ENCODE measurements around the gene PHC2.

The PHC2 gene, protein sequence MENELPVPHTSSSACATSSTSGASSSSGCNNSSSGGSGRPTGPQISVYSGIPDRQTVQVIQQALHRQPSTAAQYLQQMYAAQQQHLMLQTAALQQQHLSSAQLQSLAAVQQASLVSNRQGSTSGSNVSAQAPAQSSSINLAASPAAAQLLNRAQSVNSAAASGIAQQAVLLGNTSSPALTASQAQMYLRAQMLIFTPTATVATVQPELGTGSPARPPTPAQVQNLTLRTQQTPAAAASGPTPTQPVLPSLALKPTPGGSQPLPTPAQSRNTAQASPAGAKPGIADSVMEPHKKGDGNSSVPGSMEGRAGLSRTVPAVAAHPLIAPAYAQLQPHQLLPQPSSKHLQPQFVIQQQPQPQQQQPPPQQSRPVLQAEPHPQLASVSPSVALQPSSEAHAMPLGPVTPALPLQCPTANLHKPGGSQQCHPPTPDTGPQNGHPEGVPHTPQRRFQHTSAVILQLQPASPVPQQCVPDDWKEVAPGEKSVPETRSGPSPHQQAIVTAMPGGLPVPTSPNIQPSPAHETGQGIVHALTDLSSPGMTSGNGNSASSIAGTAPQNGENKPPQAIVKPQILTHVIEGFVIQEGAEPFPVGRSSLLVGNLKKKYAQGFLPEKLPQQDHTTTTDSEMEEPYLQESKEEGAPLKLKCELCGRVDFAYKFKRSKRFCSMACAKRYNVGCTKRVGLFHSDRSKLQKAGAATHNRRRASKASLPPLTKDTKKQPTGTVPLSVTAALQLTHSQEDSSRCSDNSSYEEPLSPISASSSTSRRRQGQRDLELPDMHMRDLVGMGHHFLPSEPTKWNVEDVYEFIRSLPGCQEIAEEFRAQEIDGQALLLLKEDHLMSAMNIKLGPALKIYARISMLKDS

DNA sequence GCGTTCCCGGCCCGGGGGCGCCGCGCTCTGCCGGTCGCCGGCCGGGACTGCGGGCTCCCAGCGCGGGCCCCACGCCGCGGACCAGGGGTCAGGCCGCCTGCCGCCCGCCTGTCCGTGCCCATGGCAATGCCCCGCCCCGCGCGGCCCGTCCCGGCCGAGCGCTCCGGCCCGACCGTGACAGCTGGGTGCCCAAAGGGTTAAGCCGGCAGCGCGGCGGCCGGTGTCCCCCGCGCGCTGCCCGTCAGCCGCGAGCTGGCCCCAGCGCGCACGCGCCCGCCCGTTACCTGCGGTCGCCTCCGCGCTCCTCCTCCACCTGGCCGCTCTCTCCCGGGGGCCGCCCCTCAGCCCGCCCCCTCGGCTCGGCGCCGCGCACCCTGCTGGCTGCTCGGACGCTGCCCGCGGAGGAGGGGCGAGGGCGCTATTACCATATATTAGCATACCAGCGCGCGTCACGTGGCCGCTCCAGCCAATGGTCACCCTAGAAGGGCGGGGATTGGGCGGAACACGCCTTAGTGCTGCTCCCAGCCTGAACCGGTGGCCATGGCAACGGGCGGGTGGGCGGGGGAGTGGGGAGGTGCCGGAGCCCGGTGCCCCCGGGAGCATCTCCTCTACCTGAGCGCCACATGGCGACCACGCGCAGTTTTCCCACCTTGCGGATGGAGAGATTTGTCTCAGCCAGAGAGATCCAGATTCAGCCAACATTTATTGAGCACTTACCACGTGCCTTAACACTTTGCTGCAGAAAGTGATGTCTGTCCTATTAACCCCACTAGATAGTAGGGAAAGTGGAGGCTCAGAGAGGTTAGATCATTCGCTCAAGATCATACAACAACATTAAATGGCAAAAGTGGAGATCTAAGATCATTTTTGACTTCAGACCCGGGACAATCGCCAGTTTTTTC, at the start of gene PHC2:
TSS of gene PHC2 (minus strand) at position 404 of the 902 bp plus-strand sequence. CDS start 55,556 bp downstream, outside the sequence.
- peak; percentile 96 for DNase-seq

DNA sequence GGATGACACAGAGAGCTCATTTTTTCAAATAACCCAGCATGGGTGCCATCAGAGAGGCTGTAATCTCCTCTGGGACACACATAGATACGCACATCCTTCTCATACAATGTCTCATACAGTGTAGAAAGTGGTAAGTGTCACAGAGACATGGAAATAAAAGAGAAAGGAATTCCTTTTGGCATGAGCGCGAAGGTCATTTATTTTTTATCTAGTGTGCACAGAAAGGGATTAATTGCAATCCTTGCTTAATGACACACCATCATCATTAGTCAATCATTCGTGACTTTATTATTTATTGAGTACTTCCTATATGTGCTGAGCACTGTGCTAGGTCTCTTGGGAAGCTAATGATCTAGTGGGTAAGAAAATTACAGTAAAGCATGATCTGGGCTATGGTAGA, 46.6 kb upstream of the PHC2 start:
- DNase-seq = no peak

DNA sequence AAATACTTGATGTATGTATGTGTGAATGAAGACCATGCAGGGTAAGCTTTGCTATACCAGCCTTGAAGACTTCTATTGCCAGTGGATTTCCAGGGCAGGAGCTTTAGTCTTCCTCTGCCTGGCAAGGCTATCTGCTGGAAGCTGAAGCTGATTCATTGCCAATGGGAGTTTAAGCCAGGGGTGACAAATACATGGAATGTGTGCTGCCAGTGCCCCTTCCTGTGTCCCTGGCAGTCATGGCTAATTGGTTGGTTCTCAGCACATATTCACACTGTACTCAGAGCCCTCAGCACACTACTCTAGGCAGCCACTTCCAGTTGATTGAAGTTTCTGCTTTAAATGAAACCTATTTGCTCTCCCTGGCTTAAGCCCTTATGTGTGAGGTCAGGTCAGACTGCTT, 43.0 kb upstream of the PHC2 start:
- no peak for DNase-seq

DNA sequence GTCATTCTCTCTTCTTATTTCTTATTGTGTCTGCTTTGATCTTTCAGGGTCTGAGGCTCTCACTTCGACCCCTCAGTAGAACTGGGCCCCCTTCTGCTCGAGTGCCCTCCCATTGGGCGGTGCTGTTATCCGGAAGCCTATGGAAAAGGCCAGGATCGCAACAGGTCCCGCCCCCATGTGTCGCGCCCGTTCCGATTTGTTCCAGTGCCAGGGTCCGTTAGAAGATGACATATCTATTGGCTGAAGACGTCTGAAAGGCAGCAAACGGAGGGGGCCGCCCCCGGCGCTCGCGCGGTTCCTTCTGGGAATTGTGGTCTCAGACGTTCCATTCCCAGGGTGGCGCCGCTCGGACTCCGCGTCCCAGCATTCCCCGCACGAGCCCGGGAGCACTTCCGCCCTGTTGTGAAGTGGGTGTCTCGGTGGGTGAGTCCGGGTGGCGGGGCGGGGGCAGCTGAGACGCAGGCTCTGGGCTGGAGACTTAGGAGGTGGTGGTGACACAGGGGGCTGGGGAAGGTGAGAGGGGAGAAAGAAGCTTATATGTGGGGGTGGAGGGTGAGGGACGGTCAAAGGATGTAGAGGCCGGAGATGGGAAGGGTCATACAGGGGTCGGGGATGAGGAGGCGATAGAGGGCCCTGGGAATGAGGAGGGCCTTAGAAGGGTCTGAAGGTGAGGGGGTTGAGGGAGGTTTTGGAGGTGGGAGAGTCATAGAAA, 41.5 kb upstream of the PHC2 start, which contains the start of gene ZSCAN20:
TSS of gene ZSCAN20 (plus strand) at position 377 of the 712 bp plus-strand sequence. CDS start 6,644 bp downstream, outside the sequence.
- DNase-seq = peak; percentile 99

DNA sequence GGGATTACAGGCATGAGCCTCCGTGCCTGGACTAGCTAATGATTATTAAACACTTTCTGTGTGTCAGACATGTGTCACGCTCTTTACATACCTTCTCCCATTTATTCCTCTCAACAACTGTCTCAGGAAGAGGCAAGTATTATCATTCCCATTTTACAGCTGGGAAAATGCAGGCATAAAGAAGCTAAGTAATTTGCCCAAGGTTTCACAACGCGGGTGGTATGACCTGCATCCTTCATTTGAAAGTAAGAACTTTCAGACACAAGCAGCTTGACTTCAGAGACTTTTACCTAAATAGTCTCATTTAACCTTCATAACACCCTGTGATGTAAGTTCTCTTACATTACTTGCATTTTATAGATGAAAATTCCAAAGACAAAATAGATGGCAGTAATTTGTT, 40.5 kb upstream of the PHC2 start:
- no peak for DNase-seq

DNA sequence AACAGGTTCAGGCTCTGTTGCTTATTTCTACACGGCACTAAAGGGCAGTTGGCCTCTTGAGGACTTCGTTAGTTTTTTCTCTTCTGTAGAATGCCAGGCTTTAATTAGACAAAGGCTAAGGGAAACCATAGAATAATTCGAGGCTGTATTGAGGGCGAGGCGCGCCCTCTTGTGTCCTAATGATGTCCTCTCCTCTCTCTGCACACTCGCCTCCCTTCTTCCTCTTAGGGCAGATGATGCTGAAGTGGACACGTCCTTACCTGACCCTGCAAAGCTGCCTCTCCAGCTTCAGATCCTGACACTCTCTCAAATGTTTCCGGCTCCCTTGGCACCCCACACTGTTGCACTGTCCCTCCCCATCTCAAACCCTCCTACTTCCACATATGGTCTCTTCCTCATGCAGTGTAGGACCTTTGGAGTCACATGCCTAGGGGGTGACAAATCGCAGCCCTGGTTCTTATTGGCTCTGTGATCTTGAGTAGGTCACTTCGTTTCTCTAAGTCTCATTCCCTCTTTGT, 39.7 kb upstream of the PHC2 start:
- peak; percentile 86 for DNase-seq

DNA sequence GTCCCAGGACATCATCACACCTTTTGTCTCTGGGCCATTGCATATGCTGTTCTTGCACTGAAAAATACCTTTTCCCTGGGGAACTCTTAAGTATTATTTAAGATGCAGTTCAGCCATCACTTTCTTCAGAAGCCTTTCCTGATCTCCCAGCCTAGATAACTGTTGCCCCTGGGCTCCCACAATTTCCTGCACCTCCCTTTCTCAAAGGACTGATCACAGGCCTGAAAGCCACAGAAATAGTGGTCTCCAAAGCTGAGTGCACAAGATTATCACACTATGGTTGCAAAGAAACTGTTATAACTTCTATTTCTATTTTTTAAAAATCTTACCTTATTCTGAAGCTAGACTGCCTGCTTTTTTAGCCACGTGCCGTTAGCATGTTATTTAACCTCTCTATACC, 38.8 kb upstream of the PHC2 start:
- DNase-seq = no peak

DNA sequence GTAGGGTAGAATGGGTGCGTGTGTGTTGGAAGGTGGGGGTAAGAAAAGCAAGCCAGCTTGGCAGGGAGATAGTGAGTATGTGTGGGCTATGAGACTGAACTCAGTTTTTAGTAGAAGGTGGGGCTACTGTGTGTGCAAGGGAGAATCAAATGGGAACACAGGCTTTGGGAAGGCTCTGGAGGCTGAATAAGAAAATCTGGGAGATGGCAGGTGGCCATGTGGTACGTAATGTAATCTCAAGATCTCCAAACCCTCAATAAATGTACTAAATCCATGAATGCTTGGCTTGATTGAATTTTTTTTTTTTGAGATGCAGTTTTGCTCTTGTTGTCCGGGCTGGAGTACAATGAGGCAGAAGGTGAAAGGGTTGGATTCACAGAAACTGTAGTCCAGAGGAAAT, 38.1 kb upstream of the PHC2 start:
- DNase-seq = no peak

DNA sequence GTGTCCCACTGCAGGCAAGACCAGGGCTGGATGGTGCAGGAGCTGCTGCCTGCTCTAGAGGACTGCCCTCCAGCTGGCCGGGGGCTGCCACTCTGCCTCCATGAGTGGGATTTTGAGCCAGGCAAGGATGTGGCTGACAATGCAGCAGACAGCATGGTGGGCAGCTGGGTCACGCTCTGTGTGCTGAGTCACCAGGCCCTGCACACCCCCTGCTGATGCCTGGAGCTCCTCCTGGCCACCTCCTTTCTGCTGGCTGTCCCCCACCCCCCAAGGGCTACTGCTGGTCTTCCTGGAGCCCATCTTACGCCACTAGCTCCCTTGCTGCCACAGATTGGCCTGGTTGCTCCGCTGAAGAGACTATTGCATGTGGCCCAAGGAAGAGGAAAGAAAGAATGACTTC, 37.6 kb upstream of the PHC2 start:
- no peak for DNase-seq

DNA sequence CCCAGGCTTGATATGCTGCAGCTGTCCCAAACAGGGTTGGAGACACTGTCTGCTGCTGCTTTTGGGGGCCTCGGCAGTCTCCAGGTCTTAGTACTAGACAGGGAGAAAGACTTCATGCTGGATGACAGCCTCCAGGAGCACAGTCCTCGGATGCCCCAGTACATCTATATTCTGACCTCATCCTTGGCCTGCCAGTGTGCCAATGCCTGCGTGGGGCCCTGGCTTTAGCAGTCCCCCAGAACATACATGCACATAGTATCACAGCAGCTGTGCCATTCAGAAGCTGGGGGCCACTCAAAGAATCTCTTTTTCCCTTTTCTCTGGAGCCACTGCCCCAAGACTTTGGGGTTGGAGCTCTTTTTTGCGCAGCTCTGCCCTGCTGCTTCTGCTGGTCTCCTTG, 37.1 kb upstream of the PHC2 start:
- DNase-seq = no peak

DNA sequence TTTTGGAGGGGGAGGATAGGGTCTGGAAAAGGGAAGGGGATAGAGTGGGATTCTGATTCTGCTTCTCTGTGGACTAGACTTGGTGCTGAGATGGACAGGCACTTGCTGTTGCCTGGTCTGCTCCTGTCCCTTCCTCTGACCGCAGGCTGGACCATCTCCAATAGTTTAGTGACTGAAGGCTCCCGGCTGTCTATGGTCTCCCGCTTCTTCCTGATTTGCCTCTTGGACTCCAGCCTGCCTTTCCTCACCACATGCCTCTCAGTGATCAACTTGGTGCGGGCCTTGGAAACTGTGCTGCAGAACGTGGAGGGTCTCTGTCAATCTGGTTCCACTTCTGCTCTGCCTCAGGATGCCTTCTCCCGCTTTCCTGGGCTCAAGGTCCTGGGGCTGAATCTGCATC, 35.3 kb upstream of the PHC2 start:
- no peak for DNase-seq

DNA sequence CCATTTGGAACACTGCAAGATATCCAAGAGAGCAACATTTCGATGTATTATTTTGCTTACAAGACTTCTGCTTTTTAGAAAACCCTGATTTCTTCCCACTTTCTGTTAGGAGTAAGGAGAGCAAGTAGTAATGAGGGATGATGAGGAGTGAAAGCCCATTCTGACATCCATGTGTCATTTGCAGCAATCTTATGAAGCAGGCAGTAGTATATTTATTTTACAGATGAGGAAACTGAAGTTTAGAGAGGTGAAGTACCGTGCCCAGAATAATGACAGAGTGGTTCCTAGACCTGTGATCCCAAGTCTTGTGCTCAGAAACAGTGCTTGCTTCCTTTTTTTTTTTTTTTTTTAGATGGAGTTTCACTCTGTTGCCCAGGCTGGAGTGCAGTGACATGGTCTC, 34.4 kb upstream of the PHC2 start:
- no peak for DNase-seq

DNA sequence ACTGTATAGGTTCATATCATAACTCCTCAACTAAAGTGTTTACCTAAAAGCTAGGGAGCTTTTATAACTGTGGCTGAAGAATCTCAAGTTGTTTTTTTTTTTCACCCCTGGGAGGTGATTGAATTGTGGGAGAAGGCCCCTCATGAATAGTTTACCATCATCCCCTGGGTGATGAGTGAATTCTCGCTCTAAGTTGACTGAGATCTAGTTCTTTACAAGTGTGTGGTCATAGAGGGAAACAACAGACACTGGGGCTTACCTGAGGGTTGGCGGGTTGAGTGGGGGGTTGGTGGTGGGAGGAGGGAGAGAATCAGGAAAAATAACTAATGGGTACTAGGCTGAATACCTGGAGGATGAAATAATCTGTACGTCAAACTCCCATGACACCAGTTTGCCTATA, 33.7 kb upstream of the PHC2 start:
- no peak for DNase-seq

DNA sequence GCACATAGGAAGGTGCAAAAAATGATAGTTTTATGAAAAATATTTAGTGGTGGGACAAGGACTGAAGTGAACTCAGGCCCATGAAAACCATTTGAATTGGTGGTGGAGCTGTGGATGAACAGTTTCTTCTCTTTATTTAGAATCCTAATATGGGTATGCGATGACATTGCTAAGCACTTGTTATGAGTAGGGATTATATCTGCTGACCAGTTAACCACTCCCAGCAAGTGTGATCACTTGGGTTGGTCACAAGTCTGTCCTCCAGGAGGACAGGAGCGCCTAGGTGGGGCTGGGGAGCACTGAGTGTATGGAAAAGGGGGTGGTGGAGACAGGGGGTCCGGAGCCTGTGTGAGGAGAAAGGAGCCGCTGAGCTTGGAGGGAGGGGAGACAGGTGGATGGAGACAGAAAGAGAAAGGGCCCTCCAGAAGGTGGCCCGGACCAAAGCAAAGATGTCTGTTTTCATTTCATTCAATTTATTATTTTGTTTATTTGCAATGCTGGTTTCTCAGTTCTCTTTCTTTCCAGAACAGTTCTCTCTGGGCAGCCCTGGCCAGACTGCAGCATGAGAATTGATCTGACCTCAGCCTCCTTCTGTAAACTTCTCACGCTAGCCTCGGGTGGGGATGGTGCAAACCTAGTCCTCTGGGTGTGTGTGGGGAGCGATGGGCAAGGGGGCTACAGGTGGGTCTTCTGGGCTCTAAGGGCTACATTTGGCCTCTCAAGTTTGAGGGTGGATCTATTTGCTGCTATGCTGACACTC, 31.7 kb upstream of the PHC2 start:
- no peak for DNase-seq

DNA sequence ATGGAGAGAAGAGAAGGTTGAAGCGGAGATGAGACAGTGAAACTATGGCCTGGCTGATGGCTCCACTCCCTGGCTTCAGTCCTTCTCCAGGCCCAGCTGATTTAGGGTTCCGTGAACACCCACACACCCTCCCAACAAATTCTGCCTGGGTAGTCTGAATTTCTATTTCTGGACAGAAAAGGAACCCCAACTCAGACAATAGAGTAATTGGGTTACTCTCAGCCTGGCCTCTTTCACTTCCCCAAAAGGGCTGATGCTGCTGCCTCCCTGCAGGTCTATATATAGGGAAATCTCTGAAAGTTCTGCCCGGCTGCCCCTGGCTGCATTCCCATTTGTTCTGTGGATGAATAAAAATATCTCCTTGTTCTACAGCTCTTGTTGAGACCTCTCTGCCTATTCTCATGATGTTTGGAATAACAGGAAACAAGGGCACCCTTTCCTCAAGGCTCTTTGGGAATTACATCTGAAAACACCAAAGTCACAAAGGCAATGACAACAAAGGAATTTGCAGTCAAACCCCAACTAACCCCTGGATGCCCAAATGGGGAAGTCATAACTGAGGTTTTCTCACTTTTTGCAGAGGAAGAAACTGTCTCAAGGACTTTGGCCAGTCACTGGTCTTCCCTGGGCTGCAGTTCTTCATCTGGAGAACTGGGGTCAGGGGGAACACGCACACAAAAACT, 30.2 kb upstream of the PHC2 start:
- no peak for DNase-seq

DNA sequence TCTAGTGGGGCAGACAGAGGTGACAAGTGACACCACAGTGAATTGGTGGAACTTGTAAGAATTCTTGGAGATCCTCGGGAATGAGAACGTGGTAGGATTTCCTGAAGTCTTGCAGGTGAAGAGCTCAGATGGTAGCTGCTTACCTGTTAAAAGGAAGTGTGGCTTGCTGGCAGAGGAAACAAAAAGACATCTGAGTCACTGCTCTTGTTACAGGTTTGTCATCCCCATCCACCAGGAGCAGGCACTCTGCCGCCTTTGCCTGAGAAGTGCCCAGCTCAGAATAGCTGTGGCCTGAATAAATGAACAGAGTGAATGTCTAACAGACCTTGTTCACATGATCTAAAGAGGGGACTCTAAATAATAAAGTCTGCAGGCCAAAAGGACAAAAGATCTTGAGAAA, 29.2 kb upstream of the PHC2 start:
- no peak for DNase-seq

DNA sequence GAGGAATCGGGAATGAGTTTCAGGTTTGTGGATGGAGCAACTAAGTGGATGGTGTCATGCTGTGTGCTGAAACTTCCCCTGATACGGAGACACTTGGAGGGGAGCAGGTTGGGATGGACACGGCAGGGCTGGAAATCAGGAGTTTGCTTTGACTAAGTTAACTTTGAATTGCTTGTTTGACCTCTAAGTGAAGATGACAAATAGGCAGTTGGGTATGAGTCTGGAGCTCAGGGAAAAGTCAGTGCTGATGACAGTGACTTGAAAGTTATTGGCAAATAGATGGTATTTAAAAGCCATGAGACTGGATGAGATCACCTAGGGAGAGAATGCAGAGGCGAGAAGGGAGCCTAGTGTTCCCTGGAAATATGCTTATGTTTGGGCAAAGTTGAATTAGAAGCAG, 28.8 kb upstream of the PHC2 start:
- no peak for DNase-seq

DNA sequence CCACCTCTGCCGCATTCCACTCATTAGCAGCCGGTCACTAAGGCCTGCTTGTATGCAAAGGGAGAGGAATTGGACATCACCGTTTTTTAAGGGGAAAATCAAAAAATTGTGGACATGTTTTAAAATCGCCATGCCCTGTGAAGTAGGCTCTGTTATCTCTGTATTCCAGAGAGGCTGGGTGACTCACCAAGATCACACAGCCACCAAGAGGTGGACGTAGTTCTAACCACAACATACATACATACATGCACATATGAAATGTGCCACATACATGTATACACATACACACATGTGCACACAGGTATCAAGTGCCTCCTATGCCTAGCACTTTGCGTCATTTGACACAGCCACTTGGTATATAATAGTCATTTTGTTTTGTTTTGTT, 25.6 kb upstream of the PHC2 start:
- no peak for DNase-seq

DNA sequence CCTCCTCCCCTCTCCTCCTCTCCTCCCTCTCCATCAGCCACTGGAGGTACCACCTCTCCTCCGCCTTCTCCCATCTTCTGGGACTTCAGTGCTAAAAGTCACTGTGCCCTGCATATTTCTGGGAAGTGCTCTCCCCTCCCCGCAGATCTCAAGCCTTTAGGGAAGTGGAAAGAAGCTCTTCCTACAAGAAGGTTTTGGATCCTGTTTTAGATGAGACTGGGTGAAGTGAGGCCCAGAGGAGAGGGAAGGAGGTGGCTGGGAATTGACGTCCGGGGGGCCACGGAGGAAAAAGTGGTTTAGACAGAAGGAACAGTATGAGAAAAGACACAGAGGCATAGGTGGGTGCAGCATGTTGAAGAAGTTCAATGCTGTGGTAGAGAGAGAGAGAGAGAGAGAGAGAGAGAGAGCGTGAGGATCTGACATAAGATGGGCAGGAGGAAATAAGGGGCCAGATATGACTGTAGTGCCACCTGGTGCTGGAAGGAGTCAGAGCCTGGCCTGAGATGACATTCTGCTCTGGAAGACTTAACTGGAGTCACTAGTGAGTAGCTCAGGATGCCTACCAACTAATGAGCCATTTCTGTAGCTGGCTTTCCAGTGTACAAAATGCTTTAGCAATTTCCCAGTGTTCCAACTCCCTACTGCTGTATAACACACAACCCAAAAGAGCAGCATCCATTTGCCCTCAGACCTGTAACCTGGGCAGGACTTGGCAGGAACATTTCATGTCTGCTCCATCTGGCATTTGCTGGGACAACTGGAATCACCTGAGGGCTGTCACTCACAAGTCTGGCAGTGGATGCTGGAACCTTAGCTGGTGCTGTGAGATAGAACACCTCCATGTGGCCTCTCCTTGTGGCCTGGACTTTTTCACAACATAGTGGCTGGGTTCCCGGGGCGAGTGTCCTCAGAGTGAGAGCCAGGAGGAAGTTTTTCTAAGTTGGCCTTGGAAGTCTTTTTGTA, 24.9 kb upstream of the PHC2 start:
- DNase-seq = peak; percentile 26
